Fibroblast of pulmonary artery (primary cell): ENCODE data around the gene GAL3ST1.

Experiments used
- DNase-seq: peaks from one replicate; pipeline ENCODE4 v3.0.0-alpha.2; 2010; ENCODE audit warnings: low read depth
- H3K4me3 ChIP-seq: replicated peaks from 2 replicates; pipeline ENCODE4 v1.5.1; 2011; ENCODE audit warnings: low read depth, mild to moderate bottlenecking, control low read depth, low read length, moderate library complexity
- TF ChIP-seq, protein P1 (sequence below): IDR thresholded peaks from 2 replicates; pipeline ENCODE4 v1.5.1; 2011; ENCODE audit warnings: mild to moderate bottlenecking, control low read depth, low read length, inconsistent platforms; ENCODE audit errors: missing control alignments

Gene GAL3ST1

DNA sequence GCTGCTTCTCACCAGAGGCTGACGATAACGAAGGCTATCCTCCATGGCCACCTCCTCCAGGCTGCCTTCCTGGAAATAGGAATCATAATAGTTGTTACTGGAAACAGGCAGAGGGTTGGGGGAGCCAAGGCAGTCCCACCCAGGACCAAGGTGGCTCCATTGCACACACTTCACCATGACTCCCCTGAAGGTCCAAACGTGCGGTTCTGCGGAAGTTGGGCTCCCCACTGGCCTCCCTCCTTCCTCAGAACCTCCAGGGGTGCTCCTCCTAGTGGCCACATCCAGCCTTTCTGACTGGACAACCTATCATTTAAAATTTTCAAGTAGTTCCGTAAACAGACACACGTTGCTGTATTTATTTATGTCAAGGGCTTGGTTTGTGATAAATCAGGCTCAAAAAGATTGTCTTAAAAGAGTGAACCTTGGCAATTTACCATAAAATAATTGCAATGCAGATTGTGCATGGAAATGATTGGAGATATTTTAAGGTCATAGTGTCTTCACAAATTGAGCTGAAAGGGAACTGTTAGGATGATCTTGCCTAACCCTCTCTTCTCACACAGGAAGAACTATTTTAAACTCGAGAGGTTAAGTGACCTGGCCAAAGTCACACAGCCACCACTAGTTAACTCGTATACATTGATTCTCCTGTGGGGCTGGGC is 31.1 kb upstream of the GAL3ST1 start:
- H3K4me3 ChIP-seq = peak overlapping the region; percentile 57
- DNase-seq = peak; percentile 59
- TF ChIP-seq, protein P1, sequence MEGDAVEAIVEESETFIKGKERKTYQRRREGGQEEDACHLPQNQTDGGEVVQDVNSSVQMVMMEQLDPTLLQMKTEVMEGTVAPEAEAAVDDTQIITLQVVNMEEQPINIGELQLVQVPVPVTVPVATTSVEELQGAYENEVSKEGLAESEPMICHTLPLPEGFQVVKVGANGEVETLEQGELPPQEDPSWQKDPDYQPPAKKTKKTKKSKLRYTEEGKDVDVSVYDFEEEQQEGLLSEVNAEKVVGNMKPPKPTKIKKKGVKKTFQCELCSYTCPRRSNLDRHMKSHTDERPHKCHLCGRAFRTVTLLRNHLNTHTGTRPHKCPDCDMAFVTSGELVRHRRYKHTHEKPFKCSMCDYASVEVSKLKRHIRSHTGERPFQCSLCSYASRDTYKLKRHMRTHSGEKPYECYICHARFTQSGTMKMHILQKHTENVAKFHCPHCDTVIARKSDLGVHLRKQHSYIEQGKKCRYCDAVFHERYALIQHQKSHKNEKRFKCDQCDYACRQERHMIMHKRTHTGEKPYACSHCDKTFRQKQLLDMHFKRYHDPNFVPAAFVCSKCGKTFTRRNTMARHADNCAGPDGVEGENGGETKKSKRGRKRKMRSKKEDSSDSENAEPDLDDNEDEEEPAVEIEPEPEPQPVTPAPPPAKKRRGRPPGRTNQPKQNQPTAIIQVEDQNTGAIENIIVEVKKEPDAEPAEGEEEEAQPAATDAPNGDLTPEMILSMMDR = peak; percentile 77

DNA sequence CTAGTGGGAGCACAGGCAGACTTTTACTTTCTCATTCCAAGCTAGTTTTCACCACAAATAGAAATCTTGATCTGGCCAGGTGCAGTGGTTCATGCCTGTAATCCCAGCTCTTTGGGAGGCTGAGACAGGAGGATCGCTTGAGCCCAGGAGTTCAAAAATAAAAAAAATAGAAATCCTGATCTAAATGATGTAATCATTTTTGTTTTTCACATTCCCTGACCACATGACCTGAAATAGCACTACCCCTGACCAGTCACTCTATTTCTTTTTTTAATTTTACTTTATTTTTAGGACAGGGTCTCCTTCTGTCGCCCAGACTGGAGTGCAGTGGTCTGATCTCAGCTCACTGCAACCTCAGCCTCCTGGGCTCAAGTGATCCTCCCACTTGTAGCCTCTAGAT is 30.3 kb upstream of the GAL3ST1 start:
- no peak for DNase-seq
- H3K4me3 ChIP-seq = no peak overlapping the region
- TF ChIP-seq, protein P1 = no peak

DNA sequence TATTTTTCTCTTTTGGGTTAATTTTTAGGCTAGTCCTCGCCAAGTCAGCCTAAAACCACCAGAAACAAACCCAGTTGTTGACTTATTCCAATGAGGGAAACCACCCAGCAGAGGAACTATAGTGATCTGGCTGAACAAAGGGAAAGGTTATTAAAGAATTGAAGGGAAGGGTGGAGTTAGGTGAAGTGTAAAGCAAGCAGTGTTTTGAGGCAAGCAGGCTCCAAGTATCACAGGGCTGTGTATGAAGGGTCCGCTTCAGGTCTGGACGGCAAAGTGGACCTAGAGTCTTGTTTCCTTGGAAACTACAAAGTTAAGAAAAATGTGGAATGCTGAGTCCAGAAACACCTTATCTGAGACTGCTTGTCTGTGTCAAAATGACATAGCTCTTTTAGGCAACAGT is 29.3 kb upstream of the GAL3ST1 start:
- TF ChIP-seq, protein P1 = no peak
- no peak for DNase-seq
- no peak overlapping the region for H3K4me3 ChIP-seq

DNA sequence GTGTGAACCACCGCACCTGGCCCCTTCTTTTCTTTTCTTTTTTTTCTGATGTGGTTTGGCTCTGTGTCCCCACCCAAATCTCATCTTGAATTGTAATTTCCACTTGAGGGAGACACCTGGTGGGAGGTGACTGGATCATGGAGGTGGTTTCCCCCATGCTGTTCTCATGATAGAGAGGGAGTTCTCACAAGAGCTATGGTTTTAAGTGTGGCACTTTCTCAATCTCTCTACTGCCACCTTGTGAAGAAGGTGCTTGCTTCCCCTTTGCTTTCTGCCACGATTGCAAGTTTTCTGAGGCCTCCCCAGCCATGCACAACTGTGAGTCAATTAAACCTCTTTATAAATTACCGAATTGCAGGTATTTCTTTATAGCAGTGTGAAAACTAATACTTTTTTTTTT is 27.6 kb upstream of the GAL3ST1 start:
- H3K4me3 ChIP-seq = no peak overlapping the region
- TF ChIP-seq, protein P1 = peak; percentile 53
- peak; percentile 62 for DNase-seq

DNA sequence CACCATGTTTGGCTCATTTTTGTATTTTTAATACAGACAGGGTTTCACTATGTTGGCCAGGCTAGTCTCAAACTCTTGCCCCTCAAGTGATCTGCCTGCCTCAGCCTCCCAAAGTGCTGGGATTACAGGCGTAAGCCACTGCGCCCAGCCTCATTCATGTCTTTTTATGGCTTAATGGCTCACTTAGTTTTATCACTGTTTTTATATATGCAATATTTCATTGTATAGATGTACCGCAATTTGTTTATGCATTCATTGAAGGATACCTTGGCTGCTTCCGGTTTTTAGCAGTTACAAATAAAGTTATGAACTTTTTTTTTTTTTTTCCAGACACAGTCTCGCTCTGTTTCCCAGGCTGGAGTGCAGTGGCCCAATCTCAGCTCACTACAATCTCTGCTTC is 27.0 kb upstream of the GAL3ST1 start:
- no peak for DNase-seq
- H3K4me3 ChIP-seq = no peak overlapping the region
- TF ChIP-seq, protein P1 = no peak

DNA sequence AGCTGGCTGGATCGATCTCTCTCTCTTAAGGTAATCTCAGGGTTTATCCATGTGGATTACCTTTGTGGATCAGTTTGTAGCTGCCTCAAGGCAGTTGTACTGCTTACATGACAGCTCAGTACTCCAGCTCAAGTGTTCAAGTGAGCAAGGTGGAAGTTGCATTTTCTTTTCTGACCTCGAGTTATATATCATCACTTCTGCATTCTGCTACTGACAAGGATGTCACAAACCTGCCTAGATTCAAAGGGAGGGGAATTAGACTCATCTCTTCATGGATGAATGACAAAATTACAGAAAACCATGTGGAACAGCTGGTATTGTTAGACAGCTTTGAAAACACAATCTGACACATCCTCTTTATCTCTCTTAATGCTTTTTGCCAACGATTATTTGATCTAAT is 26.5 kb upstream of the GAL3ST1 start:
- no peak for DNase-seq
- TF ChIP-seq, protein P1 = no peak
- no peak overlapping the region for H3K4me3 ChIP-seq

DNA sequence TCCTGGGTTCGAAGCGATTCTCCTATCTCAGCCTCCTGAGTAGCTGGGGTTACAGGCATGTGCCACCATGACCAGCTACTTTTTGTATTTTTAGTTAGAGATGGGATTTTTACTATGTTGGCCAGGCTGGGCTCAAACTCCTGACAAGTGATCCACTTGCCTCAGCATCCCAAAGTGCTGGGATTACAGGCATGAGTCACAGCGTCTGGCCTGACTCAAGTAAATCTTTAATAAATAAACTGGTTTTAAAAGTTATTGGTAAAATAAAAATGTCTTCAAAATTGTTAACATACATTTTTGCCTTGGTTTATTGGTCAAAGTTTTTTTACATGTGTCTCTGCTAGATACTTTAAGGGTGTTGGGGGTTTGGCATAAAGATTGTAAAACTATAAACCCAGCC is 24.5 kb upstream of the GAL3ST1 start:
- DNase-seq = no peak
- H3K4me3 ChIP-seq = no peak overlapping the region
- TF ChIP-seq, protein P1 = no peak
